Inflammatory macrophage treated with lipopolysaccharide for 1 hour (primary cell): ENCODE results near the gene ME3.

ENCODE experiments used
- DNase-seq, 2 donors: peaks; one replicate each; pipeline ENCODE4 v3.0.0-alpha.2; 2020 to 2022

ME3 gene

DNA sequence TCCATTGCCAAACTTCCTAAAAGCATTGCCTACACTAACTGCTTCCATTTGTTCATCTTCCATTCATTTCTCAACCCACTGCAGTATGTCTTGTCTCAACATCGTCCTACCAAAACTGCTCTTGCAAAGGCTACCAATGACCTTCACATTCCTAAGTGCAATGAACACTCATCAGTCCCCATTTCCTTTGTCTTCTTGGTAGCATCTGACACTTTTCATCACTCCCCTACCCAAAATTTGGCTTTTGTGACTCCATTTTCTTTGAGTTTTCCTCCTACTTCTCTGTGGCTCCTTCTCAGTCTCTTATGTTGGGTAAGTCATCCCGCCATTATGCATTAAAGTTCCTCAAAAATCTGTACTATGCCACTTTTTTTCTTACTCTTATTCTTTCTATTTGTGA lies 162.3 kb downstream of the ME3 start:
- no peak for DNase-seq

DNA sequence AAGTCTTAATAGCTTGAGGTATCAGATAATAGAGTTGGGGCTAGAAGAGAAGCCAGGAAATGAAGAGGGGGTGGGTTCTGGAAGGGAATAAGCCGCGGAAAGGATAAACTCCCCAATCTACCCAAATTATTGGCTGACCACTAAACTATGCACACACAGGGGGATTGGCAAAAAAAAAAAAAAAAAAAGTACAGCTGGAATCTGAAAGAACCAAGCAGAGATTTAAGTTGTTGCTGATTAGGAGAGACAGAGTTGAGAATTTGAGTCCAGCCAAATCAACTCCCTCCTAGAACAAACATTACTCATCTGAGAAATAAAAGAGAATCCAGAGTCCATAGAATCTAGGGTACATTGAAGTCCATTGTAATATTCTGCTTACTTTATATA lies 162.8 kb downstream of the ME3 start:
- no peak for DNase-seq

DNA sequence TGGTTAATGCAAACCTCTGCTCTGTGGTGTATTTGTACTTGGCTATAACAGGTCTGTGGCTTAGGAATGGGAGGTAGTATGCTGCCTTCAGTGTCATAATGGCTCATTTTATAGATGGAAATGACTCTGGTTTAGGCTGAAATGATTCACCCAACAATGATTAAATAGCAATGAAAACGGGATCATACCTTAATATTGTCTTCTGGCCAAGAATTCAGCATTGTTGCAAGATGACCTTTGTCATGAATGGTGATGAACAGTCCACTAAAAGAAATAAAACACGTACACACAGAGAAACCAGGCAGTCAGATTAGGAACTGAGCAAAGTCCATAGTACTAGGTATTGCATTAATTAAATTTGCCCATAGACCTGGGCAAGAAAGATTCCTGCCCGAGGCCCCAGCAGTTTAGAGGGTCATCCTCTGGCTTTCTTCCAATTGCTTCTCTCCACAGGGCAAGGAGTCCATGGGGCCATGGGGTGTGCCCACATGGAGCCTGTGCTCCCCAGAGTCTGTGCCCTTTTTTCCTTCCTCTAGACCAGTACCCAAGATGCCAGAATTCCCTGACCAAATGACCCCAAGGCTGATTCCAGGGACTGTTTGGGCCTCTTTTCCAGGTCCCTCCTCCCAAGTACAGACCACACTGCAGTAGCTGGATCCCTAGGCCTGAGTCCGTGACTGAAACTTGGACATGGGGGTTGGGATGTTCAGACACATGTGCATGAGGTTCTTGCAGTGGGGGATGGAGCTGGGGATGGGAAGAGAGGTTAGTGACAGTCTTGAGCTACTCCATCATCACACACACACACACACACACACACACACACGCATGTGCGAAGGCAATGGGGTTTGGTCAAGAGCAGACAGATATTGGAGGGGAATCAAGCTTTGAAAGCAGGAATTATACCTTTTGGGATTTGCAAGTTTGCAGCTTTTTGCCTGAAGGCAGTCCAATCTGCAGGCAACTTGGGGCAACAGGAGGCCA lies 163.5 kb downstream of the ME3 start:
- no peak for DNase-seq

DNA sequence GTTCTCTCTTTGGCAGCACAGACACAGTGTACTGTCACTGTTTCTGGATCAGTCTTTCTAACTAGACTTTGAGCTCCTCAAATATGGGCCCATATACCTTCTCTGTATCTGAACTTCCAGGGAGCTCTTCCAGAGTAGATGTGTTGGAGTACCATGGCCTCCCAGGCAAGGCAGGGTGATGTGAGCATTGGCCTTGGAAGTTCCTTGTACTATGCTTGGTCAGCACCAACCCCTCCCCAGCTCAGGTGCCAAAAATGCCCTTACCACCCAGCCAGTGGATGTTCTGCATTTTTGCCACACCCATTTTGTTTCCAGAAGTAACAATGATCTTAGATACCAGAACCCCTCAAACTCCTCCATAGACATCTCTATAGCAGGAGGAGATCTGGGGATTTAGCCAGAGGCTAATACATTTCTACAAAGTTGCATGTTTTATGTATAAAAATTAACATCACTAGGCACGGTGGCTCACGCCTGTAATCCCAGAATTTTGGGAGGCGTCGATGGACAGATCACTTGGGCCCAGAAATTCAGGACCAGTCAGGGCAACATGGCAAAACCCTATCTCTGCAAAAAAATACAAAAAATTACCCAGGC lies 165.1 kb downstream of the ME3 start:
- no peak for DNase-seq

DNA sequence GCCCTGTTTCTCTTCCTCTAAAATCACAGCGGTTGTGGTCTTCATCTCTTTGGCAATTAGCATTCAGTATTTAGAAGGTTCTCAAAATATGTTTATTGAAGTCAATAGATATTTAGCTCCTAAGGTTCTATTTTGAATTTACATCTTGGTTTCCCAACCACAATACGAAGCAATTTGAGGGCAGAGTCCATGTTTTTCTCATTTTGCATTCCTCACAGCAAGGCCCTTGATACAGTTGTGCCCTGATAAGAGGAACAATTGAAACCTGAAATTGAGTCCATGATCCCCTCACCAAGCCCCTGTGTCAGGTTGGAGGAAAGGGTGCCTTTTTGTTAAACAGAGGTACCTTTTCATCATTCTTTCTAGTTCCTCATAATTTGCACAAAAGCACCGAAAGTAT lies 166.2 kb downstream of the ME3 start:
- DNase-seq: no peak

DNA sequence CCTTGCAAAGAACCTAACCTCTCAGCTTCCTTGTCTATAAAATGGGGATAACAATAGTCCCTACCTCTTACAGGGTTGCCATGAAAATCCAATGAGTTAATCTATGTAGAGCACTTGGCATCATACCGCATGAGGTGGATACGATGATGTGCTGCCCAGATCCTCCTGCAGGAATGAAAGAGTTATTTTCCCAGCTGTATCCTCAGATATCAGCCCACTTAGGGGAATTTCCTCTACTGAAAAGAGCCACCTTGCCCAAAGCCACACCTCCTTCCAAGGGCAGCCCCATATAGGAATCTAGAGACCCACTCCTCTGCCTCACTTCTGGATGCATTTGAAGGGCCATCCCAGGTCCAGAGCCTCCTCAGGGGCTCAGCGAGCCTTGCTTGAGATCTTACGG lies 169.3 kb downstream of the ME3 start:
- no peak for DNase-seq

DNA sequence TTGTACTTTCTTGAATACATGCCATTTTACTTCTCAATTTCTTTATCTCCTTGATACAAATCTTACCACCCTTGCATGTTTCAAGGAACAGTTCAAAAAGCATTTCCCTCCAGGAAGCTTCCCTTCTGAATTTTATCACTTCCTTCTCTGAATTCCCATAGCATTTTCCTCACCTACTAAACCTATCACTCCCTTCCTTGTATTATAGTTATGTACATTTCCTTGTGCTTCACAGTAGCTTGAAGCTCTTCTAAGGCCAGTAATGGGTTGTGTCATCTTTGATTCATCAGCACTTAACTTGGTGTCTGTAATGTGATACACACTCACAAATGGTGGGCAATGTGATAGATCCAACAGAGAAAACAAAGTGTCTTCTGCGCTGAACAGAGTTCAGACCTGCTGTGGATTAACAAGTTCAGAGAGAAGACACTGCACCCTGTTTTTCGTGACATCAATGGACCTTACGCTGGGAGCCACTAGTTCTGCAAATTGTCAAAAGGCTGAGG lies 170.2 kb downstream of the ME3 start:
- DNase-seq: no peak

DNA sequence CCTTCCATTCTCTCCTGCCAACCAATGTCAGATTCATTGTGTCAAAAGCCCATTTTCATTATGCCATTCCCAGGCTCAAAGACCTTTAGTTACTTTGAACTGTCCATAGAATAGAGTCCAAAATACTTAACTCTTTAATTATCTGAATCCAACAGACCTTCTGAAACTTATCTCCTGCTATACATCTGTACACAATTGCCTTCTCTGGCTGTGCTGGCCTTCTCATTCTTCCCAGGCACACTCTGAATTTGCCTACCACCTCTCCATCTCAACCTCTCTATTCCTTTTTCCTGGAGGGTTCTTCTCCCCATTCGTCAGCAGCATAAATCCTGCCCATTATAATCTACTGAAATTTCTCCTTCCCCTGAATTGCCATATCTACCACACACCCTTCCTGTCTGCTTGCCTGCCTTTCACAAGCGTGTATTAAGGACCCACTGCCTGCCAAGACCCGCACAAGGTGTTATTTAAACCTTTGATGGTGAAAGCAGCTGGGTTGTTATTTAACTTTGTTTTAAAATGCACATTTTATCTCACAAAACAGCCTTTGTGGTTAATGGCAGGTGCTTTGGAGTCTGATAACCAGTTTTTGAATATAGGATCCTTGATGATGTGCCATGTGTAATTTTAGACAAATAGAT lies 171.8 kb downstream of the ME3 start:
- no peak for DNase-seq

DNA sequence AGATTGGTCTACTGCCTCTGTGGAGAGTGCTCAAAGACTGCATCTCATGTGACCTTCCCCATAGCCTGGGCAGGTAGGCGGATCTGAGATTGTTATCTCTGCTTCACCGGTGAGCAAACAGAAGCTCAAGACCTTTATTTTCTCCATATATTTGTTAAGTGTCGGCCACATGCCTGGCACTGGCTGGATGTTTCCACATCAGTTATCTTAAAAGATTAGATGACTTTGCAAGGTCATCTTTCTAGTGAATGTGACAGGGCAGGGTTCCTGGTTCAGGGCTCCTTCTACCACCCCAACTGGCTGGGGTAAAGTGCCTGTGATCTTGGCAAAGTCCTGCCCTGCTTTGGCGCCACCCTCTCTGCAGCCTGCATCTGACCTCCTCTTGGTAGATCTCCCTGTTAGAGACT lies 172.7 kb downstream of the ME3 start:
- no peak for DNase-seq

DNA sequence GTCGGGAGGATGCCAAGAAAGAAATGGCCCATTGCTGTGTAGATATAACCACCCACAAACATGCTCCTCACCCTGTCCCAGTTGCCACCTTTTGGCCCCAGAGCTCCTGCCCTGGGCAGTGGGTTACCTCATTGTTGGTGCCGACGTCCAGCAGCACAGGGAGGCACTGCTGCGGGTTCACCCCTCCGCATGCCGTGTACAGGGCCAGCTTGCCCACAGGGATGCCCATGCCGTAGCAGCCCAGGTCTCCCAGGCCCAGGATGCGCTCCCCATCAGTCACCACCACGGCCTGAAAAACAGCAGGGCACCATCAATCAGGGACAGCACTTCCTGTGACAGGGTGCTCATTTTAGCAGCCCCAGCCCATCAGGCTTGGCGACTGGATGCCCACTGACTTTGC lies 174.6 kb downstream of the ME3 start:
- DNase-seq: no peak

DNA sequence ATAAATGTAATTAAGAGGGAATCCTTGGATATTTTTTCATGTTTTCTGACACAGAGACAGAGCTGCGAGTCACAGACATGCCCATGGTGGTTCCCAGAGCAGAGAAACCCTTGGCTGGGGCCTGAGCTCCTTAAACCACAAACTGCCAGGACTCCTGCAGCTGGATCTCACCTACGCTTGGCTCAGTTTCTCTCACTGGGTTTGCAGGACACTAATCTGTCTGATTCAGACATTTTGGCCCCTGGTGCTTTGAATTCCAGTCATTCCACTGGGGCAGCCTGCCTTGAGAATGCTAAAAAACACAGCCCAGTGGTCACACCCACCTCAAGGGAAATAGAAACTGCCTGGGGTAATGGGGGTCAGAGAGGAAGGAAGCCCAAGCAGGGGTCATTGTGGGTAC lies 175.1 kb downstream of the ME3 start:
- no peak for DNase-seq

DNA sequence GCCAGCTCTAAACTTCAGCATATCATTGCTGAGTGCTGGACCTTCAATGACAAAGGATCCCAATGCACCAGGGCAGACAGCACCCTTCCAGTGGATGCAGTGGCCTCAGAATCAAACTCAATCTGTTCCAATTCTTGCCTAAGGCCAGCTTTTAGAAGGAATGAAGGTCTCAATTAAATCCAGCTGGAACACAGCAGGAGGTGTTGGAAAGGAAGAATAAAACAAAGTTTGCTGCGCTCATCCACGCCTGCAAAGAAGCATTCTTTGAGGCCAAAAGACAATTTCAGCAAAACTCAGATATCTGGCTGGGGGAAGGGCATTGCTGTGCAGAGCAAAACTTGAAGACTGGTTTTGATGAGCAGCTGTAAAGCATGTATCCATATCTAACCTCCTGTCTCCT lies 177.1 kb downstream of the ME3 start:
- DNase-seq: no peak

DNA sequence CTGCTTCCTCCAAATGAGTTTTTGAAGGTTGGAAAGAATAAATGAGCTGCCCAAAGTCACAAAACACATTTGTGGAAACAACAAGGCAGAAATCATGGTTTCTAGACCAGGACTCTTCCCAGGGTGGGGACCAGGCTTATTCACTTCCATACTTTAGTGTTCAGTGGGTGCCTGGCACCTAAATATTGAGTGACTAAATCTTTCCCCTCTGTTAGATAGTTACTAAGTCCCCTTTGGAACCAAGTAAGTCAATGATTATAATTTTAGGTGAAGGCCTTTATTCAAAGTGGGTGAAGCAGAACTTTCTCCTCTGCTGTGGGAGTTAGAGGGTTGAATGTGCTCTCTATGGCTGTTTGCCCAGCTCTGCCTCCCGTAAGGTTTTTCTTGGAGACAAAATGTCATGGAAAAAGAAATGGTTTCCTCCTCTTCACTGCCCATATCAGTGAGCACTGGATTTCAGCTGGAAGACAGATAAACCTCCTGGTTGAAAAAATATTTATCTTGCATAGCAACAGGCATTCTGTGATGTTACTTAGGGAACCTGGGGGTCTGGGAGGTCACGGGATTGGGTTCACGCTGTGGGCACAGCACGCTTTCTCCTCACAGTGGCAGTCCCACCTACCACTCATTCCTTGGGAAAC lies 179.9 kb downstream of the ME3 start:
- no peak for DNase-seq

DNA sequence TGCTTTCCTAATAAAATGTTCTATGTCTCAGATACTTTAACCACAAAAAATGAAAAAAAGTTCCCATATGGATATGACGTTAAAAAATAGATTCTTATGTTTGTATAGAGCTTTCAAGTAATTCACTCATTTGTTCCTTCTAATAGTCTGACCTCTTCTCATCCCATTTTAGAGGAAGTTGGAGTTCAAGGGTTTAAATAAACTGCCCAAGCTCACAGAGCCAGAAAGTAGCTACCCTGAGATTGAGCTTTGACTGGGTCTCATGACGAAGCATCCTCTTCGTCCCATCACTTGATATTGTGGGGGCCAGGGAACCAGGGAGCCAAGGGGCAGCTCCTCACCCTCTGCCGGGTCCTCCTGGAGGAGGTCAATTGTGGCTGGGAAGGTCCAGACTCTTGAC lies 181.4 kb downstream of the ME3 start:
- DNase-seq: no peak

DNA sequence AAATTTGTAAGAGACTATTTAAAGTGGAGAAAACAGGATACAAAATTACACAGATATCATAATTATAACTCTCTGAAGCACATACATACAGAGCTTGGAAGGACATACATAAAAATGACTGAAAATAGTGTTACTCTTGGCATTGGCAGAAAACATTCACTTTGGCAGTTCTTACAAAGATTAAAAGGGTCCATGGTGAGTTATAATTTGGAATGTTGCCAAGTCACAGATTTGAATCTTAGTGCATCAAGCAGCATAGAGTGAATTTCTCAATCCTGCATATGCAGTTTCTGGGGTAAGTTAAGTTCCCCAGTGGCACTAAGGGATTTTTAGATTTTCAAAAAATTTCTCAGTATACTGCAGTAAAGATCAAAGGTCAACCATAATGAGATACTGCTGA lies 181.8 kb downstream of the ME3 start:
- DNase-seq: no peak

DNA sequence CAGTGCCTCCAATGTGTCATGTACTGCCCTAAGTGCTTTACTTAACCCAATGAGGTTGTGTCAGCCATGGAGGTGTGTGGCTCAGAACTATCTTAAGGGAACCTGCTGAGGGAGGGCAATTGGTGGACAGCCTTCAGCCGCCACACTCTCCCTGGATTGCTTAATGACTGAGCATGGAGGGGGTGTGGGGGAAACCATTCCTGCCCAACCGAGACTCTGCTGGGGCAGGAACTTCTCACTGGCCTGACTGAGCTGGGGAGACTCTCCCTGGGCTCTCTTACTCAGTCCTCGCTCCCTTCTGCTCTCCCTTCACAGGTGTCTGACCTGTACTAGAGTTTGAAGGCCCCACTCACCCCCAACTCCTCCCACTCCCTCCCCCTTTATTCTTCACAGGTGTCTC lies 183.0 kb downstream of the ME3 start:
- no peak for DNase-seq

DNA sequence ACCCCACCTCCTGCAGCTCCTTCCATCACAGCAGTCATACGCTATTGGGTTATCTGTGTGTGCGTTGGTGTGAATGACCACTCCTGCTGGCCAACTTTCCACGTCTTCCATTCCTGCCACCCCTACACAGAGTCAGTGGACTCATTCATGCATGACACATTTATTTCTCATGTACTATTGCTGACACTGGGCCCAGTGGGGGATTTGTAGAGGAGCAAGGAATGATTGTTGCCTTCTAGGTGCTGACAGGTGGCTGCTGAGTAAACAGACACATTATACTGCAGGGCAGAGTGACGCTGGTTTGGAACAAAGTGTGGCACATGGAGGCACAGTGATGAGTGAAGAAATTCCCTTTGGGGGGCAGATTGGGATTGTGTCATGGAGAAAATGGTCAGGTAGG lies 183.9 kb downstream of the ME3 start:
- DNase-seq: no peak

DNA sequence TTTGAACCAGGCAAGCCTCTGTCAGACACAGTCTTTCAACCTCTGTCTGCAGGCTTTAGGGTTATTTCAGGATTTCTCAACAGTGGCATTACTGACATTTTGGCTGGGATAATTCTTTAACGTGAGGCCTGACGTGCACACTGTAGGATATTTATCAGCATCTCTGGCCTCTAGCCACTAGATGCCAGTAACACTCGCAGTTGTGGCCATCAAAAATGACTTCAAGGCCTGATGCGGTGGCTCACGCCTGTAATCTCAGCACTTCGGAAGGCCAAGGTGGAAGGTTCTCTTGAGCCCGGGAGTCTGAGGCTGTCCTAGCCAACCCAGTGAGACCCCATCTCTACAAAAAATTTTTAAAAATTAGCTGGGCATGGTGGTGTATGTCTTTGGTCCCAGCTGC lies 184.7 kb downstream of the ME3 start:
- no peak for DNase-seq

DNA sequence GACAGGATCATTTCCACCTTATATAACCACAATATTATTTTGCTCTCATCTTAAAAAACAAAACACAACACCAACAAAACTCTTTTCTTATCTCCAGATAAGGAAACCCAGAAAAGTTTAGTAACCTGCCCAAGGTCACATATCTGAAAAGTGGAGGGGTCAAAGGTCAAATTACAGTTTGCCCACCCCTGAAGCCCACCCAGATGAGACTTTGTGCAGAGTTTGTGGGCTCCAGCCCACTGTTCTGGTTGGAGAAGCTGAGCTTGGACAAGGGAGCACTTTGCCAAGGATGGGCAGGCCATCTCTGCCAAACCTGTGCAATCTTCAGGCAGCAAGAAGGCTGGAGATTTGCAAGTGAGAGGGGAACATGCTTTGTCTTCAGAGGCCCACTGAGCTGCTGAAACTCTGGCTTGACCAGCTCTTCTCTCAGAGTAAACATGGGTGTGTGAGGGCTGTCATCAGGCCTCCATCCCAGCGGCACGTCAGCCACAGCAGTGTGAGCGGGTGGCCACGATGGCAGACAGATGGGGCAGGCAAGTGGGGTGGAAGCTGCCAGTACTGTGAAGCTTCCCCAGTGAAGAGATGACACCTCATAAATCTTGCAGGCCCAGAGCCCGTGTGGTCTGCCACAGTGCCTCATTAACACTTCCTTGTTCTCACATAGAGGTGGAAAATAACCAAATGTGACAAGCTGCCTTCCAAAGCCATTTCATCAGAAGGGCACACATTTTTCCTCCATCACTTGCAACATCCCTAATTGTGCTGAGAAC lies 186.0 kb downstream of the ME3 start:
- no peak for DNase-seq

DNA sequence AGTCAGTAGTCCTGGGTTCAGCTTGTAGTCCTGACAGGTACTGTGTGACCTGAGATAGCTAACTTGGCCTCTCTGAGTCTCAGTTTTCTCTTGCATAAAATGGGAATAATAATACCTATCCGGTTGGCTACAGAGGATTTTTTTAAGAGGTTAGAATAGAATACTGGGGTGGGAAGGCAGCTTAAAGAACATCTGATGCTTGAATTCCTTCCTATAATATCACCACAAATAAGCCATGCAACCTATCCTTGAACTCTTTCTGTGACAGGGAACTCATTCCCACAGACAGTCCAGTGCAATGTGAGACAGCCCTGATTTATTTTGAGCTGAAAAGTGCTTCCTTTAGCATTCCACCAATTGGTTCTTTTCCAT lies 187.6 kb downstream of the ME3 start:
- DNase-seq: no peak

DNA sequence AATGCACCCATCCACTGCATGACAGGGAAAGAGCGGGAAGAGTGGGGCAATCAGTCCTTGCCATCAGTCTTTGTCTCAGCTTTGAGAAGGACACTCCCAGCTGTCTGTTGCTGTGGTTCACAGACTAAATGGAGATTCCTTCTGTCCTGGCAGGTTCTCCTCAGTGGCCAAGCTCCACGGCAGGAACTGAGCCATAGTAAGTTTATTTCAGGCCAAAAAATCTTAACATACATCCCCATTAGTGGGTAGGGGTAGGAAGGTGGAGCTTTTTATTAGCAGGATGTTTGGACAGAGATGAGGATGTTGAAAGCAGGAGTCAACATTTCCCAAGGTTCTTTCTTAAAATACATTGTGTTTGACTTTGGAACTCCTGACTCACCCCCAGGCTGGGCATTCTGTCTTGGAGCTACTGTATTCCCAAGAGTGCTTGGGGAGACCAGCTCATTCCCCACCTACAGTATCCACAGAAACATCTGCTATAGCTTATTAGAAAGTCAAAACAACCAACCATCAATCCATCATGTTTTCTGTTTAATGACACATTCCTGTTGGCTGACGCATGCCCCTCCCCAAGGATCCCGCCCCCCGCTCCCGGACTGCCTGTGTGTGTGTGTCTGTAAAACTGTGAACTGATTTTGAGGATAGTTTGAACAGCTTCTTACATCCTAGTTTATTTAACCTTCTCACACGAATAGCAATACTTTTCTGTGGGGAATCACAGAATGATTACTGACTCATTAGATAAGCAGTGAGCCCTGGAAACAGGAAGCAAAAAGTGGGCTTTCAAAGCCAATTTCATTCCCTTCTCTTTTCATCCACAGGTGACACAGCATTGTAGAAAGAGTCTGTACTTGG lies 188.2 kb downstream of the ME3 start:
- DNase-seq: no peak

DNA sequence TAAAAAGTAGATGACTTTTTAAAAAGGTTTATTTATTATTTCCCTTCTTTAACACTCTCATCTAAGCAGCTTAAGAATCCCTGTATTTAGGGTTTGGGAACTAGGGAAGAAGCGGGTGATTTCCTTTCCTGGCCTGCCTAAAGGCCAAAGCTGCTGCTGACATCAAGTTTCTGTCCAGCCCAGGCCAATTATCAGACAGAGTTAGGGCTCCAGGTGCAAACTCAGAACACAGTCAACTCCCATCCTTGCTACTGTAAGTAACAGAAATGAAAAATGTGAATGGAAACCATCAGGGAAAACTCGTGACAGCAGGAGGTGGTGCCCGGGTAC lies 188.8 kb downstream of the ME3 start:
- no peak for DNase-seq
